T-helper 17 cell (primary cell): ENCODE measurements around the gene NOP14. TPM values are rescaled to one million over a fixed set of nuclear protein-coding genes. Genes with fewer than 3 reads are reported as not detected.
"Not testable (repeated sequence)": the region's sequence is repeated elsewhere in the genome, so short reads cannot be mapped to it uniquely, and the experiment has no call there.

Source experiments
- ATAC-seq: fragments of 150-1000 bp; cut with Tn5 transposase; 2 replicates; pipeline ENCODE4 v1.10.0; 2021; ENCODE audit warnings: mild to moderate bottlenecking, moderate library complexity
- DNase-seq, 3 donors: peaks; one replicate each; pipeline versions ENCODE4 v3.0.0 to v3.0.0-alpha.2; 2020 to 2021
- H3K9me3 ChIP-seq: one replicate; pipeline ENCODE4 v1.7.0; 2013; ENCODE audit warnings: low read length, mild to moderate bottlenecking; ENCODE audit not compliant: control insufficient read depth, poor library complexity, severe bottlenecking
- H3K27ac Mint-ChIP-seq: one replicate; pipeline ENCODE4 v1.8.0; 2022; ENCODE audit warnings: mild to moderate bottlenecking, moderate library complexity, mixed read lengths
- H3K27me3 Mint-ChIP-seq: one replicate; pipeline ENCODE4 v1.8.0; 2022; ENCODE audit warnings: mixed read lengths
- H3K36me3 Mint-ChIP-seq: one replicate; pipeline ENCODE4 v1.8.0; 2022; ENCODE audit warnings: low read depth, mixed read lengths
- H3K4me1 Mint-ChIP-seq: one replicate; pipeline ENCODE4 v1.8.0; 2022; ENCODE audit warnings: mild to moderate bottlenecking, mixed read lengths
- H3K4me3 Mint-ChIP-seq: one replicate; pipeline ENCODE4 v1.8.0; 2022; ENCODE audit warnings: mild to moderate bottlenecking, moderate library complexity, mixed read lengths
- total RNA-seq, 4 donors: library from RNA in 2 of 4; stranded (reverse) in 2 of 4; gene quantifications; one replicate each; pipeline ENCODE4 v1.2.3 and lab custom pipeline; 2022 to 2026

NOP14 gene
- total RNA-seq, 2 donors from 2014 or later, result 32.8 to 34.0 TPM

DNA sequence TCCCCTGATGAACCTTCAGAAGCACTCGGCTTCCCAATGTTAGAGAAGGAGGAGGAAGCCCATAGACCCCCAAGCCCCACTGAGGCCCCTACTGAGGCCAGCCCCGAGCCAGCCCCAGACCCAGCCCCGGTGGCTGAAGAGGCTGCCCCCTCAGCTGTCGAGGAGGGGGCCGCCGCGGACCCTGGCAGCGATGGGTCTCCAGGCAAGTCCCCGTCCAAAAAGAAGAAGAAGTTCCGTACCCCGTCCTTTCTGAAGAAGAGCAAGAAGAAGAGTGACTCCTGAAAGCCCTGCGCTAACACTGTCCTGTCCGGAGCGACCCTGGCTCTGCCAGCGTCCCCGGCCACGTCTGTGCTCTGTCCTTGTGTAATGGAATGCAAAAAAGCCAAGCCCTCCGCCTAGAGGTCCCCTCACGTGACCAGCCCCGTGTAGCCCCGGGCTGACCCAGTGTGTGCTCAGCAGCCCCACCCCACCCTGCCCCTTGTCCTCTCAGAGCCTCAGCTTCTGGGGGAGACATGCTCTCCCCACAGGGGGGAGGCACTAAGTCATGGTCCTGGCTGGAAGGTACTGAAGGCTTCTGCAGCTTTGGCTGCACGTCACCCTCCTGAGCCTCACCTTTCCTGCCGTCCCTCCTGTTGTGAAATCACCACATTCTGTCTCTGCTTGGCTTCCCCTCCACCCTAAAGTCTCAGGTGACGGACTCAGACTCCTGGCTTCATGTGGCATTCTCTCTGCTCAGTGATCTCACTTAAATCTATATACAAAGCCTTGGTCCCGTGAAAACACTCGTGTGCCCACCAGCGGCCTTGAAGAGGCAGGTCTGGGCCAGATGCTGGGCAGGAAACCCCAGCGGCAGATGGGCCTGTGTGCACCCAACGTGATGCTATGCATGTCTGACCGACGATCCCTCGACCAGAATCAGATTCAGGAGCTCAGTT lies 34.7 kb downstream of the NOP14 start:
- H3K4me3 Mint-ChIP-seq, result no peak overlapping the region
- DNase-seq (no peak), ATAC-seq (no peak)
- H3K27ac Mint-ChIP-seq, result peak overlapping the region; percentile 54
- H3K9me3 ChIP-seq, result no peaks in the 10 kb centered on the region
- H3K4me1 Mint-ChIP-seq, result peaks cover 17% of the 10 kb centered on the region
- peaks cover 2% of the 10 kb centered on the region for H3K36me3 Mint-ChIP-seq
- no peaks in the 10 kb centered on the region for H3K27me3 Mint-ChIP-seq

- Mint-ChIP-seq H3K27ac (no peak overlapping the region), H3K4me3 (no peak overlapping the region), H3K27me3 (no peaks in the 10 kb centered on the region), H3K4me1 (peaks cover 14% of the 10 kb centered on the region), H3K36me3 (no peaks in the 10 kb centered on the region)
- no peaks in the 10 kb centered on the region for H3K9me3 ChIP-seq
- ATAC-seq, result no peak
- no peak for DNase-seq
These were observed 35.5 kb downstream of the NOP14 start for GRCh38 chr4:2927696-2928075.

DNA sequence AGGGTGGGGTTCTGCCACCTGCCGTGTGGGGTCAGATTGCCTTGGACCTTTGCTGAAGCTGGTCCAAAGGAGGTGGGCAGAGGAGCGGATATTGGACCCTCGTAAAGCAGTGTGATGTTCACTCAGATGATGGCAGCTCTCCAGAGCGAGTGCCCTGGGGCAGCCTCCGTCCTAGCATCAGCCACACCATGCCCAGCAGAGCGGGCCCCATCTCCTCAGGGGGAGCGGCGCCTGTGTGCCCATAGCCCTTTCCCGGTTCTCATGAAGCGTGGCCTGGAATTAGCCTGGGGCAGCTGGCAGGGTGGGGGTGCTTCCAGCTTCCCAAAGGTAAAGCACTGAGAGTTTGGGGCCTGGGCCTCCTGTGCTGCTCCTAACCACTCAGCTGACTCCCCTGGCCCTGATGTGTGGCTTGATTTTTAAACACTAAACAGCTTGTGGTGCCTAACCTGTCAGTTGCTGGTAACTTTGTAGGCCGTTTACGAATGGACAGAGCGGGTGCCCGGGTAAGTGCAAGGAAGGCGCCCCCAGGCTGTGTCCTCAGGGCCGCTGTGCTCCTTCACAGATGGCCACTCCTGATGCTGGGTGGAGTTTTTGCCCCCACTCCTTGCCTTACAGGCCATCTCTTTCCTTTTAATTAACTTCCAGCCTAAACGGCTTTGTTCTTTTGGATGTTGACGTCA lies 36.0 kb downstream of the NOP14 start:
- Mint-ChIP-seq H3K27ac (no peak overlapping the region), H3K27me3 (no peaks in the 10 kb centered on the region), H3K36me3 (no peaks in the 10 kb centered on the region), H3K4me1 (peaks cover 18% of the 10 kb centered on the region), H3K4me3 (no peak overlapping the region)
- DNase-seq (no peak), ATAC-seq (no peak)
- H3K9me3 ChIP-seq, result no peaks in the 10 kb centered on the region

DNA sequence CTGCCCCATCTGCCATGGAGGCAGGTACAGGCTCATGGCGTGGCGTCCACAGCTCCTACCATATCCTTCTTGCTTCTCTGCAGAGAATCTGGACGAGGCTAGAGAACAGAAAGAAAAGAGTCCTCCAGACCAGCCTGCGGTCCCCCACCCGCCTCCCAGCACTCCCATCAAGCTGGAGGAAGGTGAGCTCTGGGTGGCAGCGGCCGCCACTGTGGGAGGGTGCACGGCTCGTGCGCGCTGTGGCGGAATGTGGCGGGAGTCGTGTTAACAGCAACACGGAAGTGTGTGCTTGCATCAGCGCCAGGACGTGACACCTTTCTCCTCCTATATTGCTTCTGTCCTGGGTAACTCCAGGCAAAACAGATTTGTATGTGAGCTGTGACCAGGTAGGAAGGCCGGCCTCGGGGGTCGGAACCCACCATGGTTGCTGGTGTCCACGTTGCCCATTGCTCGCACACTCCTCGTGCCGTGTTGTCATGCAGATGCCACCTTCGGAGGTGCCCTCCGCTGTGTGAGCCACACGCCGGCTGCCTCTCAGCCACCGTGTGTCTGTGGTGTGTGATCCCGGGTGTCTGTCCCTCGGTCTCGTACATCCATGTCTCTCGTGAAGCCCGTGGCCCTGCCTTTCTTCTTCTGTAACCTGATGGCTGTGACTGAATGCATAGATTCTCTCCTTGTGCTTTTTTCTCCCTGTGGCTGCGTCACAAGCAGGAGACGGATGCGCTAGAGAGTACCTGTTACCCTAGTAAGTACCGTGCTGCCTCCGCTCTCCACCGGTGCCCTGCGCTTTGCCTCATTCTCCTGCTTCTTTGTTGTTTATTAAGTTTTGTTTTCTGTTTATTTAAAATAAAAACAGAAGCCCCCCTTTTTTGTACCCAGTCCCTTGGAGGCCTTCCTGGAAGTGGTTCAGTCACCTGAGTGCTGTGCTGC lies 37.0 kb downstream of the NOP14 start:
- Mint-ChIP-seq H3K4me3 (no peak overlapping the region), H3K27ac (peak overlapping the region; percentile 67), H3K4me1 (peaks cover 22% of the 10 kb centered on the region), H3K36me3 (peaks cover 2% of the 10 kb centered on the region), H3K27me3 (no peaks in the 10 kb centered on the region)
- no peaks in the 10 kb centered on the region for H3K9me3 ChIP-seq
- DNase-seq (peak in 1 of 3 donors; percentile 6), ATAC-seq (no peak)

GRCh38 chr4:2925496-2925895 lies 37.7 kb downstream of the NOP14 start:
- DNase-seq, result no peak
- H3K27ac Mint-ChIP-seq, result peak overlapping the region; percentile 67
- peaks cover 6% of the 10 kb centered on the region for H3K36me3 Mint-ChIP-seq
- no peak overlapping the region for H3K4me3 Mint-ChIP-seq
- H3K27me3 Mint-ChIP-seq, result no peaks in the 10 kb centered on the region
- no peaks in the 10 kb centered on the region for H3K9me3 ChIP-seq
- H3K4me1 Mint-ChIP-seq, result peaks cover 27% of the 10 kb centered on the region
- ATAC-seq, result no peak

DNA sequence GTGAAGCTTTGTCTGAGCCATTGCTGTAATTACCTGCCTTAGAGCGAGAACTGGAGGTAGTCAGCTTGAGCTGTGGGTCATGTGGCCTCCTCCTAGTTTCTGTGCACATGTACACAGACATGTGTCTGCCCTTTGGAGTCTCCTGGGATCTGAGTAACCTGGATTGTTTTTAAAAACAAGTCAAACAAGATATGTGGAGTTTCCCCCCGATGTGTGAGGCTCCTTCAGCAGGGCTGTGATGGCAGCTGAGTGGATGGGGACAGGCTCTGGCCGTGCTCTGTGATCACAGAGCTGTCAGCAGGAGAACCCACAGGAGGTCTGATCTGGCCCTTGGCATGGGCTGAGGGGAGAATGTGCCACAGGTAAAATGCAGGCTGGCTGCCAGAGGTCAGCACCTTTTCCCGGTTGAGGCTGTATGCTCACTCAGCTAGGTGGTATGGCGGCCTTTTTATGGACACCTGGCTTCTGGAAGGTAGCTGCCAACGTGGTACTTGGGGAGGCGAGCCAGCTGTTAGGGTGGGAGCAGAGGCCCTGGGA lies 38.4 kb downstream of the NOP14 start:
- H3K9me3 ChIP-seq, result no peaks in the 10 kb centered on the region
- peaks cover 32% of the 10 kb centered on the region for H3K4me1 Mint-ChIP-seq
- ATAC-seq, result no peak
- H3K4me3 Mint-ChIP-seq, result no peak overlapping the region
- no peaks in the 10 kb centered on the region for H3K27me3 Mint-ChIP-seq
- DNase-seq, result no peak
- peak overlapping the region; percentile 67 for H3K27ac Mint-ChIP-seq
- peaks cover 8% of the 10 kb centered on the region for H3K36me3 Mint-ChIP-seq

GRCh38 chr4:2924286-2924685 lies 38.9 kb downstream of the NOP14 start:
- H3K36me3 Mint-ChIP-seq, result peaks cover 8% of the 10 kb centered on the region
- no peak for ATAC-seq
- no peaks in the 10 kb centered on the region for H3K27me3 Mint-ChIP-seq

DNA sequence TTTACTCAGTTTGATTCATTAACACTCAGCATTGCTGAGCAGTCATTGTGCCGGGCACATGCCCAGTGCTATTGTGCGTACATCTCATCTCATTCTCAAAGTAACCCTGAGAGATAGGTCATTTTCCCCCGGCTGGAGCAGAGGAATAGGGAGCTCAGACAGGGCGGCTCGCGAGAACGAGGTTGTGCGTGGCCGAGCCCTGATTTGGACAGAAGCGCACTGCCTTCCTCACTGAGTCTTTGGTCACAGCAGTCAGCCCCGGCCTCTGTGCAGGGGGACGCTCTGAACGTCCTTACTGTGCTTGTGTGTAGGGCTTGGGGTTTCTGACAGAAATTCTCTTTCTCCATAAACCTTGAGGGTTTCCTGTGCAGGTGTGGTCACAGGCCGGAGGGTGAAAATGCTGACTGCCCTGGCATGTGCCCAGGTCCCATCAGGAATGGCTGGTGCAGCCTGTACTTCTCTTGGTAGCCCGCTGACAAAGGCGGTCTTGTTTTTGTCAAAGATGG lies 39.5 kb downstream of the NOP14 start:
- ATAC-seq (no peak), DNase-seq (no peak)
- Mint-ChIP-seq H3K4me3 (peak overlapping the region; percentile 72), H3K27ac (peak overlapping the region; percentile 92), H3K27me3 (no peaks in the 10 kb centered on the region), H3K36me3 (peaks cover 8% of the 10 kb centered on the region), H3K4me1 (peaks cover 32% of the 10 kb centered on the region)
- H3K9me3 ChIP-seq, result no peaks in the 10 kb centered on the region

More at GRCh38 chr4:2924286-2924685, 38.9 kb downstream of the NOP14 start:
- peak overlapping the region; percentile 67 for H3K27ac Mint-ChIP-seq
- peaks cover 32% of the 10 kb centered on the region for H3K4me1 Mint-ChIP-seq
- DNase-seq, result no peak
- H3K4me3 Mint-ChIP-seq, result no peak overlapping the region
- H3K9me3 ChIP-seq, result no peaks in the 10 kb centered on the region

- peak overlapping the region; percentile 92 for H3K27ac Mint-ChIP-seq
- H3K27me3 Mint-ChIP-seq, result no peaks in the 10 kb centered on the region
- H3K4me1 Mint-ChIP-seq, result peaks cover 37% of the 10 kb centered on the region
- H3K36me3 Mint-ChIP-seq, result peaks cover 11% of the 10 kb centered on the region
- H3K9me3 ChIP-seq, result no peaks in the 10 kb centered on the region
- H3K4me3 Mint-ChIP-seq, result peak overlapping the region; percentile 72
- ATAC-seq, result peak; percentile 36
- no peak for DNase-seq
These were observed 40.1 kb downstream of the NOP14 start for GRCh38 chr4:2923141-2923551.

DNA sequence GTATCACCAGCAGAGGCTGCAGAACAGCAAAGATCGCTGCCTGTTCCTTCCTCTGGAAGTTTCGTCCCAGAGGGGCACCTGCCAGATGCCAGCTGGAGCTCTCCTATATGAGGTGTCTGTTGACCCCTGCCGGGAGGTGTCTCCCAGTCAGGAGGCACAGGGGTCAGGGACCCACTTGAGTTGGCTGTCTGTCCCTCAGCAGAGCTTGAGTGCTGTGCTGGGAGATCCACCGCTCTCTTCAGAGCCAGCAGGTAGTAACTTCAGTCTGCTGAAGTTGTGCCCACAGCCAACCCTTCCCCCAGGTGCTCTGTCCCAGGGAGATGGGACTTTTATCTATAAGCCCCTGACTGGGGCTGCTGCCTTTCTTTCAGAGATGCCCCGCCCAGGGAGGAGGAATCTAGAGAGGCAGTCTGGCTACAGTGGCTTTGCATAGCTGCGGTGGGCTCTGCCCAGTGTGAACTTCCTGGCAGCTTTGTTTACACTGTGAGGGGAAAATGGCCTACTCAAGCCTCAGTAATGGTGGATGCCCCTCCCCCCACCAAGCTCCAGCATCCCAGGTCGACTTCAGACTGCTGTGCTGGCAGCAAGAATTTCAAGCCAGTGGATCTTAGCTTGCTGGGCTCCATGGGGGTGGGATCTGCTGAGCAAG lies 40.6 kb downstream of the NOP14 start:
- H3K27me3 Mint-ChIP-seq, DNase-seq, ATAC-seq, H3K9me3 ChIP-seq: not testable (repeated sequence)
- peaks cover 42% of the 10 kb centered on the region for H3K4me1 Mint-ChIP-seq
- peak overlapping the region; percentile 92 for H3K27ac Mint-ChIP-seq
- peaks cover 11% of the 10 kb centered on the region for H3K36me3 Mint-ChIP-seq
- peak overlapping the region; percentile 72 for H3K4me3 Mint-ChIP-seq

- H3K9me3 ChIP-seq, DNase-seq, H3K4me3 Mint-ChIP-seq, H3K27me3 Mint-ChIP-seq, ATAC-seq: not testable (repeated sequence)
- peaks cover 21% of the 10 kb centered on the region for H3K36me3 Mint-ChIP-seq
- peak overlapping the region; percentile 72 for H3K27ac Mint-ChIP-seq
- H3K4me1 Mint-ChIP-seq, result peaks cover 55% of the 10 kb centered on the region
These were observed 44.5 kb downstream of the NOP14 start for GRCh38 chr4:2918714-2919113.

GRCh38 chr4:2918300-2918699 lies 44.9 kb downstream of the NOP14 start:
- peaks cover 51% of the 10 kb centered on the region for H3K4me1 Mint-ChIP-seq
- not testable (repeated sequence) for H3K9me3 ChIP-seq

More at GRCh38 chr4:2918300-2918699, 44.9 kb downstream of the NOP14 start:
- ATAC-seq, DNase-seq, H3K27me3 Mint-ChIP-seq, H3K4me3 Mint-ChIP-seq: not testable (repeated sequence)
- H3K27ac Mint-ChIP-seq, result peak overlapping the region; percentile 72
- H3K36me3 Mint-ChIP-seq, result peaks cover 21% of the 10 kb centered on the region
